GM20431 (cell line): Measurements from ENCODE around the gene TMCC3.

Source experiments
- in situ Hi-C: fragments of 300-500 bp; cut with MseI, MboI; formaldehyde crosslinking; loops from one replicate; pipeline ENCODE4 v1.15.0; 2020; ENCODE audit warnings: low sequenced_read_pairs; ENCODE audit not compliant: unreplicated experiment

The TMCC3 gene

GRCh38 chr12:94638521-94638920 is 11.8 kb downstream of the TMCC3 start:
- in situ Hi-C loops = no loop called here

- in situ Hi-C loops = no loop called here
Measured at GRCh38 chr12:94637390-94638113, 12.8 kb downstream of the TMCC3 start.

GRCh38 chr12:94636462-94637085 is 13.8 kb downstream of the TMCC3 start:
- in situ Hi-C loops = no loop called here

GRCh38 chr12:94634717-94635116 is 15.6 kb downstream of the TMCC3 start:
- in situ Hi-C loops = no loop called here

GRCh38 chr12:94633401-94633800 is 17.0 kb downstream of the TMCC3 start:
- in situ Hi-C loops = no loop called here

- in situ Hi-C loops = no loop called here
Measured at GRCh38 chr12:94631058-94631457, 19.3 kb downstream of the TMCC3 start.

- in situ Hi-C loops = no loop called here
Measured at GRCh38 chr12:94628819-94629472, 21.4 kb downstream of the TMCC3 start.

- in situ Hi-C loops = no loop called here
Measured at GRCh38 chr12:94628369-94628768, 22.0 kb downstream of the TMCC3 start.

GRCh38 chr12:94625531-94625930 is 24.8 kb downstream of the TMCC3 start:
- in situ Hi-C loops = no loop called here

GRCh38 chr12:94623161-94623920 is 27.0 kb downstream of the TMCC3 start:
- in situ Hi-C loops = no loop called here

GRCh38 chr12:94622475-94622874 is 27.9 kb downstream of the TMCC3 start:
- in situ Hi-C loops = no loop called here

- in situ Hi-C loops = no loop called here
Measured at GRCh38 chr12:94621662-94622359, 28.5 kb downstream of the TMCC3 start.

- in situ Hi-C loops = no loop called here
Measured at GRCh38 chr12:94620621-94621020, 29.7 kb downstream of the TMCC3 start.

GRCh38 chr12:94618995-94619695 is 31.2 kb downstream of the TMCC3 start:
- in situ Hi-C loops = no loop called here

GRCh38 chr12:94617101-94617500 is 33.3 kb downstream of the TMCC3 start:
- in situ Hi-C loops = no loop called here

- in situ Hi-C loops = no loop called here
Measured at GRCh38 chr12:94616203-94616729, 34.1 kb downstream of the TMCC3 start.

GRCh38 chr12:94615260-94616181 is 34.8 kb downstream of the TMCC3 start:
- in situ Hi-C loops = no loop called here

GRCh38 chr12:94614288-94614721 is 36.1 kb downstream of the TMCC3 start:
- in situ Hi-C loops = no loop called here
